Astrocyte (in vitro differentiated cells and primary cell): ENCODE data around the gene MAST2.

Experiments used
- CTCF ChIP-seq: IDR thresholded peaks from 2 replicates; pipeline ENCODE4 v1.5.1; 2011; ENCODE audit warnings: low read depth, mild to moderate bottlenecking, inconsistent platforms, low read length, moderate library complexity; ENCODE audit not compliant: insufficient read depth
- EZH2 ChIP-seq: IDR thresholded peaks from 2 replicates; pipeline ENCODE4 v1.6.1; 2012; ENCODE audit warnings: mild to moderate bottlenecking, low read length, inconsistent platforms; ENCODE audit not compliant: insufficient read depth

GRCh38 chr1:45755697-45756096 lies 47.7 kb upstream of the MAST2 start:
- TF ChIP-seq EZH2 (no peak), CTCF (no peak)
